C4-2B (cell line): ENCODE results near the gene SLC16A8.

ENCODE experiments used
- H3K27ac ChIP-seq: fragments of 450-650 bp; 2 replicates; pipeline ENCODE4 v1.5.1; 2017
- ZFX ChIP-seq: fragments of 450-650 bp; IDR thresholded peaks from 2 replicates; pipeline ENCODE4 v1.6.1; 2017
- TF ChIP-seq, protein P1 (sequence below): fragments of 450-650 bp; conservative IDR thresholded peaks from 2 replicates; pipeline ENCODE4 v1.5.1; 2017; ENCODE audit warnings: mild to moderate bottlenecking

The SLC16A8 gene

GRCh38 chr22:38127869-38128268 lies 43.9 kb upstream of the SLC16A8 start:
- no peak for TF ChIP-seq ZFX
- TF ChIP-seq, protein P1, sequence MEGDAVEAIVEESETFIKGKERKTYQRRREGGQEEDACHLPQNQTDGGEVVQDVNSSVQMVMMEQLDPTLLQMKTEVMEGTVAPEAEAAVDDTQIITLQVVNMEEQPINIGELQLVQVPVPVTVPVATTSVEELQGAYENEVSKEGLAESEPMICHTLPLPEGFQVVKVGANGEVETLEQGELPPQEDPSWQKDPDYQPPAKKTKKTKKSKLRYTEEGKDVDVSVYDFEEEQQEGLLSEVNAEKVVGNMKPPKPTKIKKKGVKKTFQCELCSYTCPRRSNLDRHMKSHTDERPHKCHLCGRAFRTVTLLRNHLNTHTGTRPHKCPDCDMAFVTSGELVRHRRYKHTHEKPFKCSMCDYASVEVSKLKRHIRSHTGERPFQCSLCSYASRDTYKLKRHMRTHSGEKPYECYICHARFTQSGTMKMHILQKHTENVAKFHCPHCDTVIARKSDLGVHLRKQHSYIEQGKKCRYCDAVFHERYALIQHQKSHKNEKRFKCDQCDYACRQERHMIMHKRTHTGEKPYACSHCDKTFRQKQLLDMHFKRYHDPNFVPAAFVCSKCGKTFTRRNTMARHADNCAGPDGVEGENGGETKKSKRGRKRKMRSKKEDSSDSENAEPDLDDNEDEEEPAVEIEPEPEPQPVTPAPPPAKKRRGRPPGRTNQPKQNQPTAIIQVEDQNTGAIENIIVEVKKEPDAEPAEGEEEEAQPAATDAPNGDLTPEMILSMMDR: no peak
- no peak overlapping the region for H3K27ac ChIP-seq

DNA sequence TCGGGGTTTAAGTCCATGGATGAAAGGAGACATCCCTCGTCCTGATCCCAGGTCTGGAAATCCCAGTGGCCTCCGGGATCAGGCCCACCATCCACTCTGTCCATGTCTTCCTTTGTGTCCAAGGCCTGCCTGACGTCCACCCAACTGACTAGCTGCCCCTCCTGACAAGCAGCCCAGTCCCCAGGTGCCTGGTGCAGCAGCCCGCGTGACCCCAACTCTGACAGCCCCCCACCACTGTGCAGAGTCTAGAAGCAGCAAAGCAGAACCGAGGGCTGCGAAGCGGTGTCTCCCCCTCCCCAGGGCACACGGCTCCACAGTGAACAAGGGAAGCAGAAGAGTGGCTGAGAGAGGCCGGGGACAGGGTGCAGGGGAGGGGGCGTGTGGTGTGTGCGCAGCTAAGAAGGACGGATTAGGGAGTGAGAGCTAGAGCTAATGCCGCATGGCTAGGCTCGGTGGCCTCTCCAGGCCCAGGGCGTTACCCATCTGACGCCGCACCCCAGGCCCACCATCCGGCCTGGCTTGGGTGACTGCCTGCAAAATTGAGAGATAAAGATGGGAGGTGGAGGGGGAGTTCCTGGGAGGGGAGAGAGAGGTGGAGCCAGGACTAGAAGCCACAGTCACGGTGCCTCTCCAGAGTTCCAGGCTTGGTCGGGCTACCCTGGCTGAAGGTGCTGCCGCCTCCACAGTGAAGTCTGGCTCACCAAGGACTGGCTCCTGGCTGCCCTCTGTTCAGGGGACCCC lies 43.1 kb upstream of the SLC16A8 start:
- TF ChIP-seq, protein P1: no peak
- no peak for TF ChIP-seq ZFX

DNA sequence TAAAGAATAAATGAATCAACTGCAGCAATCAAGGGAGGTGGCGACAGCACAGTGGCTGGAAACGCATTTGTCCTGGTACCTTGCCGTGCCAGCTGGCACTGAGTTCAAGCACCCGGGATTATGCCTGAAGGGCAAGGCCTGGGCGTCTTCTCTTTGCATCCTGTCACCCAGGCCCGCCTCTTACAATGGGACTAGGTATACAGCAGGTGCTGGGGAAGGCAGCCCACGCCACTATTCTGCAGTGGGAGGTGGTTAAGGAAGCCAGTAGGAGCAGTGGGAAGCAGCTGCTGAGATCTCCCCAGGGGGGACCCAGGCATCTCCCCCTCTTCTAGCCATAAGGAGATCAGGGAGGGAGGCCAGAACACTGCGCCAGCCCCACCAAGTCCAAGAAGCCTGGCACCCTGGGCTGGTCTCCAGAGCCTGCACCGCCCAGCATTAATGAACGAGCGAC lies 41.8 kb upstream of the SLC16A8 start:
- H3K27ac ChIP-seq: no peak overlapping the region
- TF ChIP-seq ZFX: no peak
- TF ChIP-seq, protein P1: no peak

More for the DNA sequence above, 43.1 kb upstream of the SLC16A8 start:
- no peak overlapping the region for H3K27ac ChIP-seq

DNA sequence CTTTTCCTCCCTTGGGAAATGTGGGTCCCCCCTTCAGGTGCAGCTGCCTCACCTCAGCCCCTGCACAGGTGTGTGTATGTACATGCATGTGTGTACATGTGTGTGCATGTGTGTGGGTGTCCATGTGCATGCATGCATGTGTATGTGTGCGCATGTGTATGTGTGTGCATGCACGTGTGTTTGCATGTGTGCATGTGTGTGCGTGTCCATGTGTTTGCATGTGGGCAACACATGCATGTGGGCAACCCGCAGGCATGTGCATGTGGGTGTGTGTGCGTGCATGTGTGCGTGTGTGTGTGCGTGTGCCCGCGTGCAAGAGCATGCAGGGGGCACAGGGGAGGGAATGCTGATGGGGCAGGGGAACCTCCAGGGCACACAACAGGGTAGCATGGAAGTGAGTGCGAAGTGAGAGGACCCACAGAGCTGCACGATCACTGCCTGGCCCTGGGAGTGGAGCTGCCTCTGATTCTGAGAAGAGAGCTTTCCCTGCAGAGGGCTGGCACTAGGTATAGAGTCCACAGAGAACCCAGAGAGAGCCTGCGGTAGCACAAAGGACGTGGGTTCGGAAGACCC lies 41.1 kb upstream of the SLC16A8 start:
- no peak overlapping the region for H3K27ac ChIP-seq
- TF ChIP-seq ZFX: no peak
- TF ChIP-seq, protein P1: no peak

GRCh38 chr22:38124236-38124974 lies 40.4 kb upstream of the SLC16A8 start:
- no peak for TF ChIP-seq ZFX
- TF ChIP-seq, protein P1: no peak

DNA sequence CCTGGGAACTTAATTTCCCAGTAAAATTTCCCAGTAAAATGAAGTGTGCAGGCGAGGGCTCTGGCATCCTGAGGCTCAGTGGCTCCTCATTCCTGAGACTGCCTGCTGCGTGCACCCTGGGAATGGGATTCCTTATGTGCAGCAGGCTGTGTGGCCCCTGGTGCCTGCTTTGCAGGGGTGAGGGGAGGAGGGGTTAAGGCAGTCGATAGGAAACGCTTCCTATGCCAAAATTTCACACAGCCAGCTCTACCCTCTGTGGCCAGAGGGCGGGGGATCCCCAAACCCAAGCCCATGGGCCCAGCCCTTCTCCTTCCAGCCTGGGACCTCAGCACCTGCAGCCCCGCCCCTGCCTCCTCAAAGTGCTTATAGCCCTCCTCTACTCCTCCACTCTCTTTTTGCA lies 38.6 kb upstream of the SLC16A8 start:
- TF ChIP-seq, protein P1: no peak
- no peak for TF ChIP-seq ZFX
- no peak overlapping the region for H3K27ac ChIP-seq

More at GRCh38 chr22:38124236-38124974, 40.4 kb upstream of the SLC16A8 start:
- no peak overlapping the region for H3K27ac ChIP-seq
